Testis (tissue), 3 donors: ENCODE results near the gene AARS2. TPM values are rescaled to one million over a fixed set of nuclear protein-coding genes. Genes with fewer than 3 reads are reported as not detected.
"Not testable (repeated sequence)": the region's sequence is repeated elsewhere in the genome, so short reads cannot be mapped to it uniquely, and the experiment has no call there.

Experiments used
- DNase-seq: peaks from one replicate; pipeline ENCODE4 v3.0.0-alpha.2; 2019
- H3K27ac ChIP-seq, 2 donors: fragments of 200-600 bp; sonication (generic); one replicate each; pipeline ENCODE4 v1.5.1; 2019
- H3K27me3 ChIP-seq: fragments of 200-600 bp; sonication (generic); one replicate; pipeline ENCODE4 v1.5.1; 2019
- H3K36me3 ChIP-seq: fragments of 200-600 bp; sonication (generic); one replicate; pipeline ENCODE4 v1.5.1; 2017; ENCODE audit warnings: low read depth; ENCODE audit errors: missing control alignments
- H3K4me1 ChIP-seq: fragments of 200-600 bp; sonication (generic); one replicate; pipeline ENCODE4 v1.5.1; 2019
- H3K4me3 ChIP-seq, 2 donors: fragments of 200-600 bp; sonication (generic); one replicate each; pipeline ENCODE4 v1.5.1; 2017 to 2019
- H3K9me3 ChIP-seq: fragments of 200-600 bp; sonication (generic); one replicate; pipeline ENCODE4 v1.5.1; 2017
- CTCF ChIP-seq, 3 experiments: fragments of 450-650 bp in 2 of 3; fragments of 200-600 bp in 1 of 3; sonication (generic) in 1 of 3; IDR thresholded peaks; one replicate each; pipeline ENCODE4 v1.5.1; 2016 to 2019; ENCODE audit warnings: antibody characterized with exemption in 3 of 3, mild to moderate bottlenecking in 2 of 3, moderate library complexity in 1 of 3
- POLR2A ChIP-seq: fragments of 450-650 bp; IDR thresholded peaks from one replicate; pipeline ENCODE4 v1.6.1; 2017; ENCODE audit warnings: antibody characterized with exemption, mild to moderate bottlenecking, moderate library complexity
- WGBS, 2 donors: methylation state at CpG; one replicate each; pipeline ENCODE4 v1.1.5; 2018; 5-methylcytosine and 5-hydroxymethylcytosine counted together
- intact Hi-C: fragments of 100-400 bp; cut with DNase I; formaldehyde crosslinking; loops from one replicate; pipeline ENCODE4 v1.15.1; 2023; ENCODE audit warnings: low total_unique reads
- polyA plus RNA-seq: library from polyadenylated mRNA; stranded (reverse); fragments of 350-450 nt; fragmentation: Illumina TruSeq; extraction: RNeasy Lipid Tissue Mini Kit (QIAGEN cat#74804); gene quantifications from one replicate; pipeline ENCODE4 v1.2.3, GENCODE V29; 2014; ENCODE audit warnings: low read depth, low replicate concordance; ENCODE audit not compliant: insufficient read depth
- total RNA-seq, 2 donors: library from RNA; depleted of rRNA; stranded (reverse); fragments of >200 nt; gene quantifications; one replicate each; pipeline ENCODE4 v1.2.3, GENCODE V29; 2016

The AARS2 gene
- total and polyA plus RNA-seq, 3 donors from 2014 or later = 6.2 to 14.6 (median 13.4) TPM

DNA sequence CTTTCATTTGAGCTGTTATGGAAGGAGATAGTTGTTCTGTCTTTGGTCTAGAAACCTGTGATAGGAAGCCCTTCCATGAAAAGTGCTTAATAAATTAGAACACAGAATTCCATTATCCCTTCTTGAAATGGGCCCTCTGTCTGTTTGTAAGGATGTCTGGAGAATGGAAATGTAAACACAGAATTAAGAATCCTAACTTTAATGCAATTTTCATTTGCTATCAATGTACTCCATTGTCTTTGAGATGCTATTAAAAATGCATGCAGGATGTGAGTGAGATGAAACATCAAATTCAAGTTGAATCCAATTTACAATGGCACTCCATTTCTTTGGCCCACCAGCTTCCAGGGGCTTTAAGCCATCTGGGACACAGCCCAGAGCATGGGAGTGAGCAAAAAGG lies 13.9 kb upstream of the AARS2 start:
- Histone ChIP-seq H3K9me3 (no peaks in the 10 kb centered on the region), H3K4me1 (no peaks in the 10 kb centered on the region), H3K27me3 (no peaks in the 10 kb centered on the region), H3K4me3 (no peak overlapping the region), H3K27ac (no peak overlapping the region), H3K36me3 (no peaks in the 10 kb centered on the region)
- TF ChIP-seq CTCF (IDR thresholded peaks at IDR 0.05) (no peak), POLR2A (no peak)
- no peak for DNase-seq
- intact Hi-C loops = no loop called here

DNA sequence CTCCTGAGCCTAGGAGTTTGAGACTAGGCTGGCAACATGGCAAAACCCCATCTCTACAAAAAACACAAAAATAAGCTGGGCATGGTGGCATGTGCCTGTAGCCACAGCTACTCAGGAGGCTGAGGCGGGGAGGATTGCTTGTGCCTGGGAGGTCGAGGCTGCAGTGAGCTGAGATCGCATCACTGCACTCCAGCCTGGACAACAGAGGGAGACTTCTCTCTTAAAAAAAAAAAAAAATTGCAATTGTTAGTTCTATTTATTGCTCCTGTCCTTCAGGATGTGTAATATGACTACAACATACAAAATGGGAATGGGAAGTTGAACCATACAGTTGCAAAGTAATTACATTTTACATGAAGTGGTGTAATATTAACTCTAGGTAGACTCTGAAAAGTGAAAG lies 8.1 kb upstream of the AARS2 start:
- H3K9me3 ChIP-seq = no peaks in the 10 kb centered on the region
- H3K4me1 ChIP-seq = no peaks in the 10 kb centered on the region
- intact Hi-C loops = no loop called here
- DNase-seq = no peak
- TF ChIP-seq POLR2A = no peak
- TF ChIP-seq CTCF (IDR thresholded peaks at IDR 0.05) = no peak
- H3K36me3 ChIP-seq = no peaks in the 10 kb centered on the region
- whole genome bisulfite sequencing, 2 donors = 88 to 90% methylated on average over 3 of the region's 3 CpGs
- H3K27ac ChIP-seq = no peak overlapping the region
- H3K27me3 ChIP-seq = no peaks in the 10 kb centered on the region
- no peak overlapping the region for H3K4me3 ChIP-seq

DNA sequence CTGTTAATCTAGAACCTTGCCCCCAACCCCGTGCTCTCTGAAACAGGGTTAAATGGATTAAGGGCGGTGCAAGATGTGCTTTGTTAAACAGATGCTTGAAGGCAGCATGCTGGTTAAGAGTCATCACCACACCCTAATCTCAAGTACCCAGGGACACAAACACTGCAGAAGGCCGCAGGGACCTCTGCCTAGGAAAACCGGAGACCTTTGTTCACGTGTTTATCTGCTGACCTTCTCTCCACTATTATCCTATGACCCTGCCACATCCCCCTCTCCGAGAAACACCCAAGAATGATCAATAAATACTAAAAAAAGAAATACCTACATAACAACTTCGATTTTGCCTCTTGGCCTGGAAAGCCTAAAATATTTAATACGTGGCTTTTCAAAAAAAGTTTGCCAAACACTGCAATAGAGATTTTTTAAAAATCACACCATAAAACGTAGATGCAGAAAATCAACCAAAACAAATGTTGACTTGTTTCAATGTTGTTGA lies 4.0 kb upstream of the AARS2 start:
- H3K4me3 ChIP-seq, H3K27ac ChIP-seq, intact Hi-C loops, H3K36me3 ChIP-seq, H3K9me3 ChIP-seq, DNase-seq, H3K4me1 ChIP-seq, H3K27me3 ChIP-seq: not testable (repeated sequence)
- WGBS, 2 donors = 81 to 83% methylated on average over 9 of the region's 9 CpGs

- Histone ChIP-seq H3K9me3 (no peaks in the 10 kb centered on the region), H3K27ac (no peak overlapping the region), H3K27me3 (no peaks in the 10 kb centered on the region), H3K4me1 (peaks cover 7% of the 10 kb centered on the region), H3K4me3 (no peak overlapping the region), H3K36me3 (no peaks in the 10 kb centered on the region)
- 90 to 91% methylated on average over 11 to 12 of the region's 12 CpGs for whole genome bisulfite sequencing, 2 donors
- TF ChIP-seq CTCF (IDR thresholded peaks at IDR 0.05) (no peak), POLR2A (no peak)
- intact Hi-C loops = no loop called here
- no peak for DNase-seq
These were observed 3.3 kb upstream of the AARS2 start for GRCh38 chr6:44316481-44316880.

DNA sequence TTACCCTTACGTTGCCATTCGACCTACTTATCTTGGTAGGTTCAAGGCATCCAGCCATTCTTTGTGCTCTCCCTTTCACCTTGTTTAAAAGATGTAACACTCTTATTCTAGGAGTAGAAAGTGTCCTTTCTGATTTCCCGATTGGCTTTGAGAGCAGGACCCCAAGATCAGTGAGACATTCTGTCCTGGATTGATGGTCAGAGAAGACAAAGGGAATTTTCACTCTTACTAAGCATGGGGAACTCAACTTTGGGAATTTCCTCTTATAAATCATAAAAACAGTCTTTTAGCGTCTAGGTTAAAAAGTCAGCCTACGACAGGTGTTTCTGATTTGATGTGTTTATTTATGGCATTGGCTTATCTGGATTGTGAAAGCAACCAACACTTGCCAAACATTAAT lies 2.8 kb upstream of the AARS2 start:
- Histone ChIP-seq H3K36me3 (no peaks in the 10 kb centered on the region), H3K27ac (no peak overlapping the region), H3K9me3 (no peaks in the 10 kb centered on the region), H3K27me3 (no peaks in the 10 kb centered on the region), H3K4me3 (no peak overlapping the region), H3K4me1 (peaks cover 7% of the 10 kb centered on the region)
- TF ChIP-seq POLR2A = no peak
- TF ChIP-seq CTCF (IDR thresholded peaks at IDR 0.05) = no peak
- WGBS, 2 donors = 84 to 88% methylated on average over 5 of the region's 5 CpGs
- no peak for DNase-seq
- intact Hi-C loops = no loop called here
